KOPT-K1 (cell line): ENCODE results near the gene RBM33.

Source experiments
- H3K27ac ChIP-seq: fragments of 200-600 bp; sonication (generic); 2 replicates; pipeline ENCODE4 v1.5.1; 2016; ENCODE audit warnings: antibody characterized with exemption, mild to moderate bottlenecking, low read depth, low read length; ENCODE audit not compliant: poor library complexity, severe bottlenecking
- H3K36me3 ChIP-seq: fragments of 200-600 bp; sonication (generic); 2 replicates; pipeline ENCODE4 v1.5.1; 2017; ENCODE audit warnings: antibody characterized with exemption, mild to moderate bottlenecking, low read length, moderate library complexity; ENCODE audit not compliant: insufficient read depth
- H3K9me3 ChIP-seq: fragments of 200-600 bp; sonication (generic); 2 replicates; pipeline ENCODE4 v1.5.1; 2017; ENCODE audit warnings: antibody characterized with exemption, low read length, mild to moderate bottlenecking; ENCODE audit not compliant: insufficient read depth, poor library complexity, severe bottlenecking

The RBM33 gene

DNA sequence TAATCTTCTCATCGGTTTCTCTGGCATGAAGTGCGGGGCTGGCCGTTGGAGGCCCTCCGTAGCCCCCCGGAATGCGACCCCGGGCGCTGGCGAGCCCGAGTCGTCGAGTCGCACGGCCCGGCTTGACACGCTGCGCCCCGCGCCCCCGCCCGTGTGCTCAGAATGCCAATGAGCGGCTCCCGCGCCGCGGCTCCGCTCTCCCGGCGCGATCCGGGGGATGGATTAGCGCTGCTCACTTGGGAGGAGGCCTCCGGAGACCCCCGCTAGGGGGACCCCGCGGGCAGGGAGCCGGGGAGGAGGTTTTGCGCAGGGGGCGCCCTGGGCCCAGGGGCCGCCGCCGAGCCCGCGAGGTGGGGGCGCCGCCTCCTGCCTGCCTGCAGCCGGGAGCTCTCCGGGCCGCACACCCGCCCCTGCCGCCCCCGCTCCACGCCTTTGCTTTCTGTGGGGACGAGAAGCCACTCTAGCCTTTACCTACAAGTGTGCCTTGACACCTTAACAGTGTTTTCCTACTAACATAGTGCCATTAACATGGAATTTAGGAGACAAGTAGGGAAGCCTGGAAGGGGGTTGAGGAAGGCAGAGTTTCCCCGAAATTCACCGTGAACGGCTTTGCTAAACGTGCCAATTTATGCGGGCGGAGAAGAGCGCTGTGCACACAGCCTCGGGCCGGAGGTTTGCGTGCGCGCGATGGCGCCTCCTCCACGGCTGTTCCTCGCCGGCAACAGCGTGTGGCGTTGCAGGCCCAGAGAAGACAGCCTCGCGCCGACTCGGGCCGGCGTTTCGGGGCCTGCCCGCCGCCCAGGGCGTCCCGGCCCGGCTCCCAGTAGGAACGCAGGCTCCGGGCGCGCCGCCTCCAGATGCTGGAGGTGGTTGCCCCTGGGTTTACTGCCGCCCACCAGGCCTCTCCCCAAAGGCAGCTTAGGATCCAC, 160.7 kb downstream of the RBM33 start:
- H3K9me3 ChIP-seq: no peaks in the 10 kb centered on the region
- no peaks in the 10 kb centered on the region for H3K36me3 ChIP-seq
- H3K27ac ChIP-seq: no peak overlapping the region

DNA sequence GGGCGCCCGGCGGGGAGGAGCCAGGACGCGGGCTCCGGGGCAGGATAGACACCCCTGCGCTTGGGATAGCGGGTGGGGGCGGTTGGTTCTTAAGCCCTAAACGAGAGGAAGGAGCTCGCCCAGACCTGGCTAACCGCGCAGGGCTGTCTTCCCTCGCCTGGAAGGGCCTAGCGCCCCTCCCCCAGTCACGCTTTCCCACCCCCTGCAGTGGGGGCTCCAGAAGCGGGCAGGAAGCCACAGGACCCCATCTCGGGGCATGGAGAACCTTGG, 161.3 kb downstream of the RBM33 start:
- no peaks in the 10 kb centered on the region for H3K36me3 ChIP-seq
- H3K27ac ChIP-seq: no peak overlapping the region
- H3K9me3 ChIP-seq: no peaks in the 10 kb centered on the region

DNA sequence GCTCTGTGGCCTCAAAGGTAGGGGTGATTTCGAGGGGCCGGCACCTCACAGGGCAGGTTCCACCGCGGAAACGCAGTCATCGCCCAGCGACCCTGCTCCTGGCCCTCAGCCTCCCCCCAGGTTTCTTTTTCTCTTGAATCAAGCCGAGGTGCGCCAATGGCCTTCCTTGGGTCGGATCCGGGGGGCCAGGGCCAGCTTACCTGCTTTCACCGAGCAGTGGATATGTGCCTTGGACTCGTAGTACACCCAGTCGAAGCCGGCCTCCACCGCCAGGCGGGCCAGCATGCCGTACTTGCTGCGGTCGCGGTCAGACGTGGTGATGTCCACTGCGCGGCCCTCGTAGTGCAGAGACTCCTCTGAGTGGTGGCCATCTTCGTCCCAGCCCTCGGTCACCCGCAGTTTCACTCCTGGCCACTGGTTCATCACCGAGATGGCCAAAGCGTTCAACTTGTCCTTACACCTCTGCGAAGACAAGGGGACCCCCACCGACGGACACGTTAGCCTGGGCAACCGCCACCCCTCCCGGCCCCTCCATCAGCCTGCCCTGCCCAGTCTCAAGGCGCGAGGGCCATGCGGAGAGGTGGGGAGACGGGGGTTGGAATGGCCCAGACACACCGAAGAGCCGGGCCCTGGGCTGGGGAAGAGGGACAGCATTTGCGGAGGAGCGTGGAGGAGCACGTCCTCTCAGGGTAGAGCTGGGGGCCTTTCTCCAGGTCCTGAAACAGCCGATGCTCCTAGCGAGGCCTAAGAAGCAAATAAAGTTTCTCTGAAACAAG, 161.8 kb downstream of the RBM33 start:
- Histone ChIP-seq H3K27ac (no peak overlapping the region), H3K36me3 (no peaks in the 10 kb centered on the region), H3K9me3 (no peaks in the 10 kb centered on the region)

DNA sequence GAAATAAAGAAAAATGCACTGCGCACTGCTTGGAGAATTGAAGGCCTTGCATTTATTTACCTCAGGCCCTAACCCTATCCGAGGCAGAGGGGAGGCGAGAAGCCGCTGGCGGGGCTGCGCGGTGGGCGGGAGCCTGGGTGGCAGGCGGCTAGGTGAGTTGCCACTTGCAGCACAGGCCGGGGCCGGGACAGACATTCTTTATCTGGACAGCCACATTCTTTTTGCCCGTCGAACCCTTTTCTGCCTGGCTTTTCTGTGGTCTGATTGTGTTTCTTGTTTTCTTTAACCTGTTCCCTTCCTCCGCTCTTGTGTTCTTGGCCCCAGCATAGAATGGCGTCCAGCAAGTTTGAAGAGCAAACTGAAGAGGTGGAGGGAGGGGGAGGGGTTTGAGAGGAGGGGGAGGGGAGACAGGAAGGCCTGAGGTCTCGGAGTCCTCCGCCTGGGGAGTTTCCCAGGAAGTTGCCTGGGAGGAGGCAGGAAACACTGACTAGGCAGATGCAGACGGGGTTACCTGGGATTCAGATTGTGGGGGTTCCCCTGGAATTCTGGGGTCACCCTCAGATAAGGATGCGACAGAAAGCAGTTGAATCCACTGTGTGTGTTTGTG, 162.7 kb downstream of the RBM33 start:
- no peaks in the 10 kb centered on the region for H3K9me3 ChIP-seq
- H3K27ac ChIP-seq: no peak overlapping the region
- no peaks in the 10 kb centered on the region for H3K36me3 ChIP-seq

DNA sequence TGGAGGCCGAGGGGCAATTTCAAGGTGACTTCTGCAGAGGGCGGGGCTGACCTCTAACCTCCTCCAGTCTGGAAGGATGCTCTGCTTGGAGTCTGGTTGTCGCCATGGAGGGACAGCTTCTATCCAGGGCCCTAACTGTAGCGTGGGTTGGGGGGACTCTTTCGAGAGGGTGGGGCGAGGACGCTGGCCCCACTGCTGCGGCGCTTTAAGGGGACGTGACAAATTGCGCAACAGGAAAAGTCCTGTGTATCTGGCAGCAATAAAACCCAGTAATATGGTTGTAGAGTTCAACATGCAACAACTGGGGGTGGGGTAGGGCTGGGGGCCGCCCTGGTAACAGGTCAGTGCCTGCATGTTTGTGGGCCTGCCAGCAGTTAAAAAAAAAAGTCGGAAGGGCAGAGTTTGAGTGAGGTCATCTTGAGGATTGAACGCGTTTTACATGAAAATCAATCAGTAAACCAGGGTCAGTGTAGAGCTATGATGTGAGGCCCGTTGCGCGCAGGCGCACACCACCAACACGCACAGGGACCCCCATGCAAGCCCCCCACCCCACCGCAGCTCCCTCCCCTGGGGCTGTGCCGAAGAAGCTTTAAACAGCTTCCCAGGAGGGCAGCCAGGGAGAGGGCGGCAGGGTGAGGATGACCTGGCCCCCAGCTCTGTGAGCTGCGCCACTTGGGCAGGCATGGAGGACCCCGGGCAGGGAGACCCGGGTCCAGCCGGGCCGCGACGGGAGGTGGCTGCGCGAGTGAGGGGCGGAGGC, 163.5 kb downstream of the RBM33 start:
- Histone ChIP-seq H3K27ac (no peak overlapping the region), H3K36me3 (no peaks in the 10 kb centered on the region), H3K9me3 (no peaks in the 10 kb centered on the region)

DNA sequence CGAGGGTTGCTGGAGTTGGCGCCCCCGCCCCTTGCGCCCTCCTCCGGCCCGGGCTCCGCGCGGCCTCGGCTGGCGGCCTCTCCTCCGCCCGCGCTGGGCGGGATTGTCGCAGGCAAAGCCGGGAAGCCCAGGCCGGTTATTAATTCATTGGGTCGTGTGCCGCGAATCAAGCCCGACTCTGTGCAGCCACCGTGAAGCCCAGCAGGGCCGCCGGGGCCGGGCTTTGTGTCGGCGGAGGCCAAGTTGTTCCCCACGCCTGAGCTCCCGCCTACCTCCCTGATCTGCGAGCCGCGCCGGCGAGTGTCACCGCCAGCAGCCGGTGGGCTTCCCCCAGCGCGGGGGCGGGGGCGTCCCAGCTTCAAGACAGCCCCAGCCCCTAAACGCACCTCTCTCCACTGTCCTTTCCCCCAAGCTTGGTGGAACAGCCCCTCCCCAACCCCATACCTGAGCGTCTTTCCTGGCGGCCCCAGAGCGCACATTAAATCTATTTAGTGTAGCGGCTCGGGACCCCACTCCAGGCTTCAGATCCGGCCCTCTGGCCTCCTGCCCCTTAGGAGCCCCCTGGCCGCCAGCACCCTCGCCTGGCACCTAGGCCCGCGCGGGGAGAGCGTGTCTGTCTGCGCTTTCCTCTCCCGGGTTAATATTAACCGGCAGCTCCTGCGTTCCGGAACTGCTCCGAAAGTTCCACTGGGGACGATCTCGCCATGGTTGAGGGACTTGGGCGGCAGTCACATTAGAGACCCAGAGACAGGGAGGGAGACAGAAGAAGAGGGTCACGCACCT, 164.3 kb downstream of the RBM33 start:
- Histone ChIP-seq H3K36me3 (no peaks in the 10 kb centered on the region), H3K9me3 (no peaks in the 10 kb centered on the region), H3K27ac (no peak overlapping the region)

DNA sequence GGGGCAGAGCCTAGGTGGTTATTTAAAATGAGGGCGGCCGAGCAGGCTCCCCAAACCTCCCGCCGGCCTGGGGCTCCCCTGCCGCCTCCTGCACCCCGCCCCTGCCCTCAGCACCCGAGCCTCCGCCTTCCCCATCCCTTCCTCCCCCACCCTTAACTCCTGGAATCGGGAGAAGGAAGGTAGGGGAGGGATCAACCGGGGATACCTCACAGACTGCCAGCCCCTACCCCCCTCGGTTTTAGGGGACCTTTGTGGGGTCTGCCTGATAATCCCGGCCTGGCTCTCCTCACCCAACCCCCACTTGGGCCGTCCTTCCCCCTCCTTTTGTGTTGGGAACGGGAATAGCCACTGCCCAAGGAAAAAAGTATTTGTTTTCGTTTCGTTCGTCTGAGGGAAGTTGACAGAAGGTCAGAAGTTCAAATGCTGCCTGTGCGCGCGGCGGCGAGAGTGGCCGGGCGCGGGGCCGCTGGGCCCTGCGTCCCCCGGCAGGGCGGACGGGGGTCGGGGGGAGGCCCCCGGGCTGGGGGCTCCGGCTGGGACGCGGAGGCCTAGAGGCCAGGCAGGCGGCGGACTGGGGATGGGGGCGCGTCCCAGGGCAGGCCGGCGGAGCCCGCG, 165.0 kb downstream of the RBM33 start:
- no peaks in the 10 kb centered on the region for H3K9me3 ChIP-seq
- H3K27ac ChIP-seq: no peak overlapping the region
- no peaks in the 10 kb centered on the region for H3K36me3 ChIP-seq

DNA sequence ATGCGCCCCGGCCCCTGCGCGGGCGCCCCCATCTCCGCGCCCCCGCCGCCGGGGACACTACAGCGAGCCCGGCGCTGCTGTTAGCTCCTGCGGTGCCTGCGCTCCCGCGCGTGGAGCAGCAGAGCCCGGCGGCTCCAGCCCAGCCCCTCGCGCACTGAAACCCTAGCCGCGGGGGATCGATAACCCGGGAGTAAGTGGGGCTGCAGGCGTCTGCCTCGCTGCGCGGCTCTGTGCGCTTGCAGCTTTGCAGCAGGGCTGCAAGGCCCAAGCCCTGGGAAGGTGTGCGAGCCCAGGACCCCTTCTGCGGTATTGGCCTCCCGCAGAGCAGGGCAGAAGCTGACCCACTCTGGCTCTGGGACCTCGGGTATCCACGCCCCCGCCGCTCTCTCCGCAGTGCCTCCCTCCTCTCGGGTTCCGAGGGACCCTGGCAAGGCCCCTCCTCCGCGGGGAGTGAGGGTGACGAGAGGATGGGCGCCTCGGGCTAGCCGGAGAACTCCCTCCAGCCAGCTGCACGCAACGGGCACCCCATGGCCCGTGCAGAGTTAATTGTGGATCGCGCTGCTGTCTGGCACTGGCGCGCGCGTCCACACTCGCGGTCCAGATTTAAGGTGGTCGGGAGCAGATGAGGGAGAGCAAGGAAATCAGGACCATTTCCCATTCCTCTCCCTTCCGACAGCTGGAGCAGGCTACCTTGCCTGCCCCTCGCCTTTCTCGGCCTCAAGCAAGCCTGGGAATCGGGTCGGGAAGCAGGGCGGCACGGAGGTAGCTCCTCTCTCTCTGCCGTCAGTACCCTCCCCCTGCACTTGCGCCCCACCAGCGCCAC, 165.7 kb downstream of the RBM33 start:
- Histone ChIP-seq H3K27ac (no peak overlapping the region), H3K9me3 (no peaks in the 10 kb centered on the region), H3K36me3 (no peaks in the 10 kb centered on the region)

DNA sequence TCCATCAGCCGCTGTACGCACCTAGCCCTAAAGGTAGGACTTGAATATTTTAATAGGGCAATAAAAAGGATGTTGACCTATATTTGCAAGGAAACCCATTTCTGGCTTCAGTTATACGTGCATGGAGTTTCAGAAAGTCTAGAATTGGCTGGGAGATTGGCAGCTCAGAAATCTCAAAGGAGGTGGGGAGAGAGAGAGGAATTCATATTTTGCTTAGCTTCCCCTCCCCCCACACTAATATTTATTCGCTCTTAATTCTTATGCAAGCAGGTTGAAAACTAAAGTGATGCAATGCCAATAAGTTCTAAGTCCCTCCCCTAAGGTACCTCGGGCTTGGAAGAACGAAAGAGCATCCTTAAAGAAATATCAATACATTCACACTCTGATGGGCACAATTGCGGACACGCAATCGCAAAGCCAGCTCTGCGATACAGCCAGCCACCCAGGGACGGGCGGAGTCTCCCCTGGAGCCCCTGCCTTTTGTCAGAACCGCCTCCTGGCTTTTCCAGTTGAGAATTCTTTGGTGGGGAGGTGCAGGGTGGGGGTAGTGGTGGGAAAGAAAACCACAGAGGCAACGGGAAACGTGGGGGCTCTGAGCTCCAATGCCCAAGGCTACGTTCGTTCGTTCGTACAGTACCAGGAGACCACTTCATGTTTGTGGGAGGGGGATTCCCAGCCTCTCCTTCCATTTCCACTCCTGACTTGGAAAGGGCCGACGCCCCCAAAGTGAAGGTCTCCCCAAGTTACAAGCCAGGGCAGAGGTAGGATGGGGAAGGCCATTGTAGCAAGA, 166.5 kb downstream of the RBM33 start:
- no peaks in the 10 kb centered on the region for H3K9me3 ChIP-seq
- no peaks in the 10 kb centered on the region for H3K36me3 ChIP-seq
- no peak overlapping the region for H3K27ac ChIP-seq

DNA sequence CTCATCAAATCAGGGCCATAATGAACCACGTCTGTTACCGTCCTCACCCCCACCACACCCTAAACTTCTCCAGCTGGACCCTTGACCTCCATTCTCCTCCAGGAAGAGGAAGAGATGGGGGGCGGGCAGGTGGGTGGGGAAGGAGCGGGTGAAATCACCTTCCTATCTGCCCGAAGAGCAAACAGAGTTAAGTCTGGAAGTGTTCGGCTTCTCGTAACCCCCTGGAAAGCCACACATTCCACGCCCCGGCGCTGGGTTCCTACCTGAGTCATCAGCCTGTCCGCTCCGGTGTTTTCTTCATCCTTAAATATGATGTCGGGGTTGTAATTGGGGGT, 167.1 kb downstream of the RBM33 start:
- no peaks in the 10 kb centered on the region for H3K36me3 ChIP-seq
- no peaks in the 10 kb centered on the region for H3K9me3 ChIP-seq
- H3K27ac ChIP-seq: no peak overlapping the region

DNA sequence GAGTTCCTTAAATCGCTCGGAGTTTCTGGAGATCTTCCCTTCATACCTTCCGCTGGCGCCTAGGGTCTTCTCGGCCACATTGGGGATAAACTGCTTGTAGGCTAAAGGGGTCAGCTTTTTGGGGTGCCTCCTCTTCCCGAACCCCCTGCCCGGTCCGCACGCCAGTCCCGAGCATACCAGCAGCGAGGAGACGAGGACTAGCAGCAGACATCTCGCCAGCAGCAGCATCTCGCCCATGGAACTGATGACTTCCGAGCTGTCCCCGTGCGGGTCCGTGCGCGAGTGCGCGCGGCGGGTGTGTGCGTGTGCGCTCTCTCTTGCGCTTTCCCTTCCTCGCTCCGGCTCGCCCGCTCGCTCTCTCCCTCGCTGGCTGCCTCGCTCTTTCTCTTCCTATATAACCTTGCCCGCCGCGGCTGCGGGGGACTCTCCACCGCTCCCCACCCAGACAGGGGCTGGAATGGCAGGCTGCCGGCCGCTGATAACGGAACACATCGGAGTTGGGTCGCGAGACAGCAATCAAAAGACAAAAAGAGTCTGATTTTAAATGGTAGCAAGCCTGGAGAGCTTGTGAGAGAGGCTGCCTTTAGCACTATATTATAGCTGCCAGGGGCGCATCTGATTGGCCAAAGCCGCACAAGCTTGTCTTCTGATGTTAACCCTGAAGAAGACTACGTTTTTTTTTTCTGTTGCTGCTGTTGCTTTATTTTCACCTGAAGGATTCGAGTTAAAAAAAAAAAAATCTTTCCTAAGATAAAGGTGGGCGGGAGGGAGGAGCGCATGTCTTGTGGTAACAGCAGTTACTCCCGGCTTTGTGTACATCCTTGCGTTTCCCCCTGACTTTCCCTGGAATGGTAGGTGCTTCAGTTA, 167.7 kb downstream of the RBM33 start, which contains the start of gene SHH:
TSS of gene SHH (minus strand) at position 569 of the 867 bp plus-strand sequence. CDS start at position 228, 341 bp downstream.
- Histone ChIP-seq H3K27ac (no peak within 1 kb of the TSS), H3K9me3 (no peaks in the 10 kb centered on the region)

DNA sequence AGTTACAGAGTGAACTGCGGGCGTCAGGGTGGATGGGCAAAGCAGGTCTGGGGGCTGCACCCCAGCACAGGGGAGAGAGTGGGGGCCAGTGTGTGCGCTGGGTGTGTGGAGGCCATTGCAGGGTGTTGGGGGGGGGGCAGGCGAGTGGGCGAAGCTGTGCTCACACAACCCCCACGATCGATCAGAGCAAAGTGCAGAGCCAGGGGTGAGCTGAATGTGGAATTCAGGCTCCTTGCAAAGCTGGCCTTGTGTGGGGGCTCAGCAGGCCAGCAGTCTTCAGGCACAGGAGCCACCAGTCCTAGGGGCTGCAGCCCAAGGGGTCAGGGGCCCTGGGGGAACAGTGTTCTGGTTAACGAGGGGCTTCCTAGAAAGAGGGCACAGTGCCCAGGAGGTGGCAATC, 168.7 kb downstream of the RBM33 start:
- Histone ChIP-seq H3K36me3 (no peaks in the 10 kb centered on the region), H3K27ac (no peak overlapping the region), H3K9me3 (no peaks in the 10 kb centered on the region)

More for the DNA sequence above, 167.7 kb downstream of the RBM33 start, which contains the start of gene SHH:
- H3K36me3 ChIP-seq: no peaks in the 10 kb centered on the region
